HCT116 (cell line): ENCODE measurements around the gene PSKH1.

Source experiments
- CTCF ChIP-seq, 3 experiments: fragments of 200-600 bp in 1 of 3; sonication (generic) in 1 of 3; IDR thresholded peaks in 2 of 3; conservative IDR thresholded peaks in 1 of 3; 2 replicates each; pipeline ENCODE4 v1.5.1; 2012 to 2017; ENCODE audit warnings: low read depth in 2 of 3, low read length in 2 of 3, antibody characterized with exemption in 1 of 3, borderline replicate concordance in 1 of 3, control low read depth in 1 of 3, mild to moderate bottlenecking in 1 of 3, mixed read lengths in 1 of 3, mixed run types in 1 of 3, moderate library complexity in 1 of 3; ENCODE audit not compliant: insufficient read depth in 1 of 3
- EZH2phosphoT487 ChIP-seq: fragments of 200-600 bp; IDR thresholded peaks from 2 replicates; pipeline ENCODE4 v1.6.1; 2018; ENCODE audit warnings: antibody characterized with exemption, borderline replicate concordance
- SP1 ChIP-seq: IDR thresholded peaks from 2 replicates; pipeline ENCODE4 v1.6.1; 2012; ENCODE audit warnings: low read depth
- ZNF274 ChIP-seq: fragments of 200-500 bp; sonication (Bioruptor generic); IDR thresholded peaks from 2 replicates; pipeline ENCODE4 v1.6.1; 2014; ENCODE audit warnings: mild to moderate bottlenecking, low read depth, low read length, inconsistent platforms

GRCh38 chr16:67945392-67945933 is 52.4 kb downstream of the PSKH1 start:
- TF ChIP-seq ZNF274 (no peak), EZH2phosphoT487 (no peak), SP1 (no peak), CTCF (IDR thresholded peaks at IDR 0.05 in 2 of 3, conservative IDR thresholded peaks at IDR 0.05 in 1 of 3; ENCODE audit: borderline replicate concordance in 1 of 3, insufficient read depth in 1 of 3, low read depth in 2 of 3, low read length in 2 of 3) (no peak)
